Cardiac fibroblast (primary cell): ENCODE measurements around the gene LHX6.

Source experiments
- DNase-seq, 2 donors: peaks; one replicate each; pipeline versions ENCODE4 v3.0.0 to v3.0.0-alpha.2; 2010; ENCODE audit warnings: low read depth in 2 of 2
- H3K4me3 ChIP-seq, 2 donors: replicated peaks in 1 of 2; 1 replicate in 1 of 2; 2 replicates in 1 of 2; pipeline ENCODE4 v1.5.1; 2011; ENCODE audit warnings: low read depth in 2 of 2, low read length in 2 of 2, mild to moderate bottlenecking in 2 of 2, moderate library complexity in 1 of 2
- CTCF ChIP-seq: IDR thresholded peaks from one replicate; pipeline ENCODE4 v1.5.1; 2011; ENCODE audit warnings: low read depth, mild to moderate bottlenecking, low read length, inconsistent platforms

The LHX6 gene

DNA sequence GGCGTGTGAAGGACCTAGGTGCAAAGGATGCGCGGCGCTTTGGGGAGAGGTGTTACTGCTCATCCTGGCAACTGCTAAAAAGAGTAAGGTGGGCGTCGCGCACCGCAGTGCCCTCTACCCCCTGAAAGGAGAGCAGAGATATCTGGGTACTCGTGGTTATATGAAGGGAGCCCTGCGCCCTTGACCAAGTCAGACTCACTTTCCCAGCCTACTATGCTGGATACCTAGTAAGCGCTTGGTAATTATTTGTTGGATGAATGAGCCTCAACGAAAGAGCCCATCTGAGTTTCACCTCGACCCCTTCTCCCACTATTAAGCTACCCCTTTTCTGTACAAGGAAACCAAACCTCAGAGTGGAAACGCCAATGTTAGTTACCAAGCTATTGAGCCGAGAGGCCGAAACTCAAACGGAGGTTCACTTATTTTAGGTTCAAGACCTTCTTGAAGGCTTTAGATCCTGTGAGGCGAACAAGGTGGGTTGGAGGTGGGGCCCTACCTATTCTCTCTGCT is 8.0 kb downstream of the LHX6 start:
- no peak overlapping the region for H3K4me3 ChIP-seq
- no peak for DNase-seq
- no peak for TF ChIP-seq CTCF

DNA sequence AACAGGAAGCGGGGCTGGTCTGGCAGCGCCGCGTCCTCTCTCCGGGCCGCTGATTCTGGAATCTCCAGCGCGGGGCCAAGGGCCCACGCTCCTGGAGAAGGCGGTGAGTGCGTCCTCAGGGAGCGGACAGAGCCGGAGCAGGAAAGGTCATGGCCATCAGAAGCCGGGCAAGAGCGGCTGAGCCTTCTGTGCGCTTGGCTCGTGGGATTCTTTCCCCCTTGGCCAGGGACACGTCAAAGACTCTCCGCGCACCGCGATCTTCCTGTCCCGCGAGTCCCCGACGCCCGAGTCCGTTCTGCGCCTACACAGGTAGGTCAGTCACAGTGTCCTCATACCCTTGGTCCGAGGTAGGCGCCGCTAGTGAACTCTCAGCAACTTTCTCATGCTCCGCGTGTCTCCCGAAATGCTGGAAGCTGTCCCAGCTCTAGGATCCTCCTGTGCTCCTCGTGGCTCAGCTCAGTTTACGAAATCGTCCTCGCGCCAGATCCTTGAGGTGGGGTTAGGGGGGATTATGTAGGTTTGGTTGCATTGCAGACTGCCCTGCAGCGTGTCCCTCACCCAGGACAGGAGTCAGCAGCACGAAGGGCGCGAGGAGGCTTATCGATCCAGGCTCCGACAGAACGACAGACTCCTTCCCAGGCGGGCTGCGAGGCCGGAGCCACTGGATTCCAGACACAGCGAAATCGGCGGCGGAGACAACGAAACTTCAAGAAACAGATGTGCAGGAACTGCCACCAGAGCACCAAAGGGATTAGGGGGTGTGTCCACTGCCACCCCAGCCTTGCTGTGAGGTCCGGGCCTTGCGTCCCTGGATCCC is 8.7 kb downstream of the LHX6 start:
- no peak overlapping the region for H3K4me3 ChIP-seq

GRCh38 chr9:122218935-122219855 is 9.6 kb downstream of the LHX6 start:
- no peak overlapping the region for H3K4me3 ChIP-seq
- DNase-seq: peak in 1 of 2 donors; percentile 29
- TF ChIP-seq CTCF: no peak

More for the DNA sequence above, 8.7 kb downstream of the LHX6 start:
- peak in 1 of 2 donors; percentile 22 for DNase-seq
- TF ChIP-seq CTCF: no peak

GRCh38 chr9:122218071-122218934 is 10.5 kb downstream of the LHX6 start:
- no peak for TF ChIP-seq CTCF

GRCh38 chr9:122217640-122218039 is 11.1 kb downstream of the LHX6 start:
- no peak overlapping the region for H3K4me3 ChIP-seq
- DNase-seq: no peak
- no peak for TF ChIP-seq CTCF

More at GRCh38 chr9:122218071-122218934, 10.5 kb downstream of the LHX6 start:
- no peak overlapping the region for H3K4me3 ChIP-seq
- no peak for DNase-seq
